SU-DHL-6 (cell line): ENCODE data around the gene SLC43A3.

ENCODE experiments used
- H2AFZ ChIP-seq: fragments of 200-600 bp; sonication (generic); 2 replicates; pipeline ENCODE4 v1.6.1; 2014; ENCODE audit warnings: low read depth, mild to moderate bottlenecking, moderate library complexity, mixed read lengths, antibody characterized with exemption, low read length; ENCODE audit not compliant: severe bottlenecking
- H3F3A ChIP-seq: fragments of 200-600 bp; shearing (Covaris generic); 2 replicates; pipeline ENCODE4 v1.6.0; 2016; ENCODE audit warnings: antibody characterized with exemption, mild to moderate bottlenecking; ENCODE audit not compliant: insufficient read depth
- H3K27ac ChIP-seq: fragments of 200-600 bp; sonication (generic); 2 replicates; pipeline ENCODE4 v1.5.1; 2016; ENCODE audit warnings: low read depth, mild to moderate bottlenecking, low read length, moderate library complexity, mixed read lengths
- H3K27me3 ChIP-seq: fragments of 200-600 bp; sonication (generic), shearing (Covaris generic); 2 replicates; pipeline ENCODE4 v1.6.0; 2014; ENCODE audit warnings: mild to moderate bottlenecking, low read length
- H3K36me3 ChIP-seq: fragments of 200-600 bp; sonication (generic); 2 replicates; pipeline ENCODE4 v1.6.1; 2014; ENCODE audit warnings: mild to moderate bottlenecking, low read length, mixed read lengths
- H3K4me2 ChIP-seq: fragments of 300-600, 200-600 bp; shearing (Covaris generic), sonication (generic); 2 replicates; pipeline ENCODE4 v1.6.0; 2014; ENCODE audit warnings: low read length, low read depth, mild to moderate bottlenecking; ENCODE audit not compliant: poor library complexity, severe bottlenecking
- H3K4me3 ChIP-seq: fragments of 200-600 bp; sonication (generic); 2 replicates; pipeline ENCODE4 v1.5.1; 2014; ENCODE audit warnings: antibody characterized with exemption, low read length, mild to moderate bottlenecking, mixed read lengths; ENCODE audit not compliant: insufficient read depth, poor library complexity, severe bottlenecking
- H3K79me2 ChIP-seq: fragments of 200-600 bp; sonication (generic); 2 replicates; pipeline ENCODE4 v1.6.1; 2014; ENCODE audit warnings: mild to moderate bottlenecking, low read length, moderate library complexity; ENCODE audit not compliant: insufficient read depth
- H3K9ac ChIP-seq: fragments of 200-600 bp; sonication (generic); 2 replicates; pipeline ENCODE4 v1.7.0; 2014; ENCODE audit warnings: mild to moderate bottlenecking, low read length
- H3K9me2 ChIP-seq: fragments of 200-600 bp; sonication (generic); replicated peaks from 2 replicates; pipeline ENCODE4 v1.6.1; 2014; ENCODE audit warnings: low read length; ENCODE audit not compliant: insufficient read depth
- H3K9me3 ChIP-seq: fragments of 200-600 bp; sonication (generic); 2 replicates; pipeline ENCODE4 v1.6.1; 2014; ENCODE audit warnings: low read length, mixed read lengths; ENCODE audit not compliant: insufficient read depth
- H4K20me1 ChIP-seq: fragments of 200-600 bp; sonication (generic); 2 replicates; pipeline ENCODE4 v1.6.1; 2014; ENCODE audit warnings: low read depth, mild to moderate bottlenecking, antibody characterized with exemption, low read length, moderate library complexity, mixed read lengths
- EZH2phosphoT487 ChIP-seq: fragments of 200-600 bp; sonication (generic), shearing (Covaris generic); conservative IDR thresholded peaks from 2 replicates; pipeline ENCODE4 v1.6.1; 2018; ENCODE audit warnings: mild to moderate bottlenecking, antibody characterized with exemption, low read length, moderate library complexity, mixed read lengths
- TF ChIP-seq, protein P1 (sequence below): fragments of 200-600 bp; sonication (generic); IDR thresholded peaks from one replicate; pipeline ENCODE4 v1.5.1; 2017; ENCODE audit warnings: antibody characterized with exemption, mild to moderate bottlenecking, low read length, moderate library complexity; ENCODE audit not compliant: insufficient read depth, poor library complexity, severe bottlenecking

Gene SLC43A3

GRCh38 chr11:57357310-57357709, 69.6 kb downstream of the SLC43A3 start:
- Histone ChIP-seq H3K4me2 (no peak overlapping the region), H2AFZ (no peak overlapping the region), H3K79me2 (no peaks in the 10 kb centered on the region)

More at GRCh38 chr11:57357310-57357709, 69.6 kb downstream of the SLC43A3 start:
- H3K27ac ChIP-seq: no peak overlapping the region
- no peaks in the 10 kb centered on the region for H3K9me3 ChIP-seq
- H3K9ac ChIP-seq: no peak overlapping the region
- no peaks in the 10 kb centered on the region for H3K9me2 ChIP-seq
- no peaks in the 10 kb centered on the region for H4K20me1 ChIP-seq
- H3F3A ChIP-seq: no peaks in the 10 kb centered on the region
- H3K36me3 ChIP-seq: no peaks in the 10 kb centered on the region
- no peaks in the 10 kb centered on the region for H3K27me3 ChIP-seq
- no peak overlapping the region for H3K4me3 ChIP-seq
- TF ChIP-seq, protein P1, sequence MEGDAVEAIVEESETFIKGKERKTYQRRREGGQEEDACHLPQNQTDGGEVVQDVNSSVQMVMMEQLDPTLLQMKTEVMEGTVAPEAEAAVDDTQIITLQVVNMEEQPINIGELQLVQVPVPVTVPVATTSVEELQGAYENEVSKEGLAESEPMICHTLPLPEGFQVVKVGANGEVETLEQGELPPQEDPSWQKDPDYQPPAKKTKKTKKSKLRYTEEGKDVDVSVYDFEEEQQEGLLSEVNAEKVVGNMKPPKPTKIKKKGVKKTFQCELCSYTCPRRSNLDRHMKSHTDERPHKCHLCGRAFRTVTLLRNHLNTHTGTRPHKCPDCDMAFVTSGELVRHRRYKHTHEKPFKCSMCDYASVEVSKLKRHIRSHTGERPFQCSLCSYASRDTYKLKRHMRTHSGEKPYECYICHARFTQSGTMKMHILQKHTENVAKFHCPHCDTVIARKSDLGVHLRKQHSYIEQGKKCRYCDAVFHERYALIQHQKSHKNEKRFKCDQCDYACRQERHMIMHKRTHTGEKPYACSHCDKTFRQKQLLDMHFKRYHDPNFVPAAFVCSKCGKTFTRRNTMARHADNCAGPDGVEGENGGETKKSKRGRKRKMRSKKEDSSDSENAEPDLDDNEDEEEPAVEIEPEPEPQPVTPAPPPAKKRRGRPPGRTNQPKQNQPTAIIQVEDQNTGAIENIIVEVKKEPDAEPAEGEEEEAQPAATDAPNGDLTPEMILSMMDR: no peak
- TF ChIP-seq EZH2phosphoT487: no peak
